ENCODE results near the gene RAC2. TPM values are rescaled to one million over a fixed set of nuclear protein-coding genes. Genes with fewer than 3 reads are reported as not detected.

The RAC2 gene
- total and polyA plus RNA-seq, 9 of the 15 experiments (the other 6 are each of a cell fraction or from before 2014, with no cell fraction given), result 22.7 to 103 (median 43.3) TPM

DNA sequence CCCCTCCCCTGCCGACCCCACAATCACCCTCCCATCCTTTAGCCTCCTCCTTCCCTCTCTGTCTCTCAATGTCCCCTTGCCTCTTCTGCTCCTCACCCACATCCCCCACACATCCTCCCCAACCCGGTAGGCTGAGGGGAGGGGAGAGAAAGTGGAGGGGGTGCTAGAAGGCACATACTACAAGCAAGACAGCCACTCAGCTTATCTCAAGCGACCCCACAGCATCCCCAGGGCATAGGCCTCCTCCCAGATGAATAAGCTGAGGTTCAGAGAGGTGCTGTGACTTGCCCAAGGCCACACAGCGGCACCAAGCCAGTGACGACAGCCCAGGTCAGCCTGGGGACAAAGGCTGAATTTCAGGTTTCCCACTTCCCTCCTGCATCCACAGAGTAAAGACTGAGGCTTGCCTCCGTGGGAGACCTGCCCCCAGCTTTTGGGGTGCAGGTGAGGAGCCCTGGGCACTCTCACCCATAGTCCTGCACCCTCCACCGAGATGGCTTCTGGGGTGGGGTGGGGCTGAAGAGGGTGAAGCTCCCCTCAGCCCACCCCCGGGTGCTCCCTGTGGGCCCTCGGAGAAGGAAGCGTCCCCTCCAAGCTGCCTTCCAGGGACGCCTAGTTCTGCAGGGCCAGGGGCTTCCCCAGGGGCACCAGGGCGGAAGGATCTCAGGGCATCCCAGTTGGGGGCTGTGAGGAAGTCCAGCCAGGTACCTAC, 511 bp downstream of the RAC2 start (continued):
- TF ChIP-seq ERF (CRISPR knock-in tag; IDR thresholded peaks at IDR 0.05) (no peak), SMARCA5 (IDR thresholded peaks at IDR 0.05) (peak; percentile 83; the same call in 1 of the 2 replicates), TAF1 (IDR thresholded peaks at IDR 0.05; ENCODE audit: control insufficient read depth, extremely low read depth, insufficient read depth, low read length, severe bottlenecking) (no peak), TARDBP (IDR thresholded peaks at IDR 0.05) (no peak), ETV1 (tag; conservative IDR thresholded peaks at IDR 0.05; ENCODE audit: low read depth) (no peak), LARP7 (IDR thresholded peaks at IDR 0.05) (no peak), GATAD2B (IDR thresholded peaks at IDR 0.05; ENCODE audit: borderline replicate concordance) (no peak), ZNF134 (CRISPR knock-in tag; conservative IDR thresholded peaks at IDR 0.05) (no peak), CHD4 (IDR thresholded peaks at IDR 0.05; ENCODE audit: insufficient read depth, insufficient replicate concordance, low read depth, low read length, poor library complexity, severe bottlenecking) (no peak), ARID1B (IDR thresholded peaks at IDR 0.05) (no peak), CEBPG (CRISPR knock-in tag; IDR thresholded peaks at IDR 0.05) (no peak), CEBPG (tag; conservative IDR thresholded peaks at IDR 0.05 in 1 of 2, IDR thresholded peaks at IDR 0.05 in 1 of 2) (no peak), ZKSCAN8 (CRISPR knock-in tag; IDR thresholded peaks at IDR 0.05) (no peak), ZNF584 (CRISPR knock-in tag; IDR thresholded peaks at IDR 0.05; ENCODE audit: low read depth) (no peak), BDP1 (IDR thresholded peaks at IDR 0.05; ENCODE audit: insufficient read depth, insufficient read length) (no peak), RCOR1 (IDR thresholded peaks at IDR 0.05; ENCODE audit: borderline replicate concordance in 1 of 2, low read depth in 2 of 2, low read length in 2 of 2) (0 out of 4 replicates have a peak, but pooled peaks of 1 of the 2 experiments have one; percentile 27), SMARCE1 (IDR thresholded peaks at IDR 0.05) (no peak), ZNF311 (CRISPR knock-in tag; IDR thresholded peaks at IDR 0.05) (no peak), KLF6 (CRISPR knock-in tag; IDR thresholded peaks at IDR 0.05; ENCODE audit: borderline replicate concordance) (no peak), GABPB1 (CRISPR knock-in tag; IDR thresholded peaks at IDR 0.05) (peak; percentile 51; the same call in 1 of the 2 replicates), CBFA2T3 (IDR thresholded peaks at IDR 0.05) (no peak; the same call in 1 of the 2 replicates), KAT7 (CRISPR knock-in tag; IDR thresholded peaks at IDR 0.05; ENCODE audit: borderline replicate concordance) (peak; percentile 56; the same call in 1 of the 2 replicates), TAF7 (tag; IDR thresholded peaks at IDR 0.05) (no peak), CBX2 (IDR thresholded peaks at IDR 0.05; ENCODE audit: insufficient read depth, low read length, poor library complexity, severe bottlenecking) (no peak), KDM2B (CRISPR knock-in tag; IDR thresholded peaks at IDR 0.05) (no peak), ZFP36 (IDR thresholded peaks at IDR 0.05; ENCODE audit: low read depth, low read length, partially characterized antibody) (peak; percentile 91), SRSF3 (IDR thresholded peaks at IDR 0.05; ENCODE audit: insufficient read depth, low read length) (no peak), SP2 (IDR thresholded peaks at IDR 0.05; ENCODE audit: extremely low read depth, low read depth, low read length, poor library complexity, severe bottlenecking) (no peak), GTF2F1 (IDR thresholded peaks at IDR 0.05; ENCODE audit: low read depth, low read length) (no peak)
- TF ChIP-seq, protein P1, sequence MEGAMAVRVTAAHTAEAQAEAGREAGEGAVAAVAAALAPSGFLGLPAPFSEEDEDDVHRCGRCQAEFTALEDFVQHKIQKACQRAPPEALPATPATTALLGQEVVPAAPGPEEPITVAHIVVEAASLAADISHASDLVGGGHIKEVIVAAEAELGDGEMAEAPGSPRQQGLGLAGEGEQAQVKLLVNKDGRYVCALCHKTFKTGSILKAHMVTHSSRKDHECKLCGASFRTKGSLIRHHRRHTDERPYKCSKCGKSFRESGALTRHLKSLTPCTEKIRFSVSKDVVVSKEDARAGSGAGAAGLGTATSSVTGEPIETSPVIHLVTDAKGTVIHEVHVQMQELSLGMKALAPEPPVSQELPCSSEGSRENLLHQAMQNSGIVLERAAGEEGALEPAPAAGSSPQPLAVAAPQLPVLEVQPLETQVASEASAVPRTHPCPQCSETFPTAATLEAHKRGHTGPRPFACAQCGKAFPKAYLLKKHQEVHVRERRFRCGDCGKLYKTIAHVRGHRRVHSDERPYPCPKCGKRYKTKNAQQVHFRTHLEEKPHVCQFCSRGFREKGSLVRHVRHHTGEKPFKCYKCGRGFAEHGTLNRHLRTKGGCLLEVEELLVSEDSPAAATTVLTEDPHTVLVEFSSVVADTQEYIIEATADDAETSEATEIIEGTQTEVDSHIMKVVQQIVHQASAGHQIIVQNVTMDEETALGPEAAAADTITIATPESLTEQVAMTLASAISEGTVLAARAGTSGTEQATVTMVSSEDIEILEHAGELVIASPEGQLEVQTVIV (CRISPR knock-in tag; IDR thresholded peaks at IDR 0.05; ENCODE audit: borderline replicate concordance), result no peak

Measured in K562 (cell line).